ENCODE results near the gene FAM13B.
A peak's percentile ranks its signal among the peaks of the same experiment; 100 is the strongest.
"Not testable (repeated sequence)": the region's sequence is repeated elsewhere in the genome, so short reads cannot be mapped to it uniquely, and the experiment has no call there.

The FAM13B gene

DNA sequence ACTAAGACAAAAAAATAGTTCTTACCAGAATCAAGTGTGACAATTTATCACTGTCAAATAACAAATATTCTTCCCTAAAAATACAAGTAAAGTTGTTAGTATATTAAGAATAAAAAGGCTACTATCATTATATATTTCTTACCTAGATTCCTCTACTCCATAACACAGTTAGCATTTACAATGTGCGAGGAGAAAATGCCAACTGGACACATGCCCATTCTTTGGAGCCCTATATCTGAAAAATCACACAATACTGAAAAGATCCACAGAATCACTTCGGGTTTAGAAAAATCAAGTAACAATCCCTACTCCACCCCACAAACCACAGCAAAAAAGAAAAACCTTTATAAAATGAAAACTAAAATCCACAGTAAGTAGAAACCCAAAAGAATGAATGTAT lies 72.7 kb downstream of the FAM13B start:
- no peak for DNase-seq

DNA sequence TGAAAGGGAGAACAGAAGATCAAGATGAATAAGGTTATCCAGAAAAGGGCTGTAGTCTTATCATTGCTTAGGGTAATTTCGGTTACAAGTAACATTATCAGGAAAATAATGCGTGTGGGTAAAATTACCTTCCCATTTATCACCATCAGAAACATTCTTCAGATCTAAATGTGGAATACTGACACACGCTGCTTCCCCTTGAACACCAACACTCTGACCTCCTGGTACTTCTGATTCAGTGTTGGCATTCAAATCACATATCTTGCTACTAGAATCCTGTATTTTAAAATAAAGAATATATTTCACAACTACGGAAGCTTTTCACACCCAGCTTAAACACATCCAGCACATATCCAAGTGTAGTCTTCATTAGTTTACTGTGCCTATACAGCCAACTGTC lies 73.4 kb downstream of the FAM13B start:
- DNase-seq: no peak

DNA sequence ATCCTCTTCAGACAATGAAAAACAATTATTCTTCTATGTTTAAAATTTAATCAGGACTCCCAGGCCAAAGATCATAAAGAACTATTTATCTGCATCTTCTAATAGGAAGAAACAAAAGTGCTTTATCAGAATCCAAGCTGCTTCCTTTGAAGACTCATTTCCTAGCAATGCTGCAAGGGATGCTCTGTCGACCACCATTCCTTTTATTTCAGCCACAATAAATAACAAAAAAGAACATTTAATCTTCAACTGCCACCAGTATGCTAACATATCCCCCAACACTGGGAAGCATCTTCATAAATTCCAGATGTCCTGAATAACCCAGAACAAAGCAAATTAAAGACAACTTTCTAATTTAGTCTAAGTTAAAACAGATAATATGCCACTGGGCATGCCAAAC lies 74.9 kb downstream of the FAM13B start:
- DNase-seq: no peak

DNA sequence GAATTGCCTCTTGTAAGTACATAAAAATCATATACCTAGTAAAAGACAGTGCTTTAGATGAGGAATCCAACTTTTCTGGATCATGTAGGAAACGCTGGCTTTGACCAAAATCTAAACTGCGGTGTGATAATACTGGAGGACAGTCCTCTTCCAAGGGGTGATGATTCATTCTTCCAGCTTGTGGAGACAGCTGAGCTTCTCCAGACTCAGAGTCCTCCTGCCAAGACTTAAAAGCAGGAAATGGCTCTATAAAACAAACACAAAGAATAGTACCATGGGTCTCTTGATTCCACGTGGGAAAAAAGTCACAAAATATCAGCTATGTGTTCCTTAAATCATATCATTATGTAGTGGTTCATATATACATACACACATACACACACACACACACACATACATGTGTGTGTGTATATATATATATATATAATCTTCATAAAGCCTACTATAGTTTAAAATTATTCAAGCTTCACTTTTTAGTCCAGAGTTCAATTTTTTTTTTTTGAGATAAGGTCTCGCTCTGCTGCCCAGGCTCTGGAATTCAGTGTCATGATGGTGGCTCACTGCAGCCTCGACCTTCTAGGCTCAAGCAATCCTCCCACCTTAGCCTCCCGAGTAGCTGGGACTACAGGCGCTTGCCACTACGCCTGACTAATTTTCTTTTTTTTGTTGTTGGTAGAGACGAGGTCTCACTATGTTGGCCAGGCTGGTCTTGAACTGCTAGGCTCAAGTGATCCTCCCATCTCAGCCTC lies 78.6 kb downstream of the FAM13B start:
- DNase-seq: peak in 1 of 2 donors; percentile 34

DNA sequence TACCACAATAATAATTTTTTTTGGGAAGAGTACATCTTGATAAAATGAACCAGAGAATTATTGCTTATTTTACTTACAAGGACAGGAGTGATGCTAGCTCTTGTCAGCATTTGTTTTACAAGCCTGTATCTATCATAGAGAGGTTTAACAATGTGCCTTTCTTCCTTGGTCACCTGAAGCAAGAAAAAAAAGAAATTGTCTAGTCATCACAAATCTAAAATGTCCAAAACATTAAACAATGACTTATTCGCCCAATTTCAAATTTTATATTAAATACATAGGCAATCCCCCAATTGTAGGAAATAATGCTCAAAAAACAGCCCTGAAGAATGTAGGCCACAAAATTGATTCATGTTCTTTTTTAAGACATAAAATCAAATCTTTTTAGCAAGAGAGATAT lies 87.1 kb downstream of the FAM13B start:
- no peak for DNase-seq

DNA sequence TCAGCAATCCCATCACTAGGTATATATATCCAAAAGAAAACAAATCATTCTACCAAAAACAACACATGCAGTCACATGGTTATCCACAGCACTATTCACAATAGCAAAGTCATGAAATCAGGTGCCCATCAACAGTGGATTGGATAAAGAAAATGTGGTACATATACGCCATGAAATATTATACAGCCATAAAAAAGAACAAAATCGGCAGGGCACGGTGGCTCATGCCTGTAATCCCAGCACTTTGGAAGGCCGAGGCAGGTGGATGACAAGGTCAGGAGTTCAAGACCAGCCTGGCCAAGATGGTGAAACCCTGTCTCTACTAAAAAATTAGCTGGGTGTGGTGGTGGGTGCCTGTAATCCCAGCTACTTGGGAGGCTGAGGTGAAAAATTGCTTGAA lies 88.6 kb downstream of the FAM13B start:
- DNase-seq: not testable (repeated sequence)

DNA sequence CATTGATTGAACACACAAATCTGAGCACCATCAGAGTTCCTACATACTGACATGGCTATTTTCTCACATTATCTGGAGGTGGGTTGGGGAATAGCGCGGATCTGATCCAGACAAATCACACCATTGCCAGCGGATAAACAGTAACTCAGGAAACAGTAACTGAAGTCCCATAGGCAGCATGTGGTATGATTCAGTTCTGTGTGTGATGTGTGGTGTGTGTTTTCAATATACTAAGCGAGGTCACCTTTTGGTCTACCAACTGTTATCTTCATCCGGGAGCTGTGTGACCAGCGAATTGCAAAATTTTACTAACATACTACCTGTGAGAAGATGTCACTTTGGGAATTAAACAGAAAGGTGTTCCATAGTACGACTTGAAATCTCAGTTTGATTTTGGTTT lies 93.5 kb downstream of the FAM13B start:
- DNase-seq: no peak

DNA sequence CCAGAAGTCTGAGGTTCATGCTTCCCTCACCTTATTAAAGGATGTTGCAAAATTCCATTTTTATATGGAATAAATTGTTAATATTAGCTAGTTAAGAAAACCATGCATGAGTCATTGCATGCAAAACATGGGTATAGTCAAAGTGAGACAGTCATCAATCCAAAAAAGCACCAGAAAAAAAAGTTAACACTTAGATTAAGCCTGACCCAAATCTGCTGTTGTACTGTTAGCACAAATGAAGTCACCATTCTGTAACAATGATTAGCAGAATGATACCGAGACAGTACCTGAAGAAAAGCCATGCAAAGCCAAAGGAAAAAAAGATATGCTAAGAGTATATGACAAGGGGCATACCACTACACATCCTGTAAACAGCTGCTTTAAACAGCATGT lies 94.1 kb downstream of the FAM13B start:
- no peak for DNase-seq

DNA sequence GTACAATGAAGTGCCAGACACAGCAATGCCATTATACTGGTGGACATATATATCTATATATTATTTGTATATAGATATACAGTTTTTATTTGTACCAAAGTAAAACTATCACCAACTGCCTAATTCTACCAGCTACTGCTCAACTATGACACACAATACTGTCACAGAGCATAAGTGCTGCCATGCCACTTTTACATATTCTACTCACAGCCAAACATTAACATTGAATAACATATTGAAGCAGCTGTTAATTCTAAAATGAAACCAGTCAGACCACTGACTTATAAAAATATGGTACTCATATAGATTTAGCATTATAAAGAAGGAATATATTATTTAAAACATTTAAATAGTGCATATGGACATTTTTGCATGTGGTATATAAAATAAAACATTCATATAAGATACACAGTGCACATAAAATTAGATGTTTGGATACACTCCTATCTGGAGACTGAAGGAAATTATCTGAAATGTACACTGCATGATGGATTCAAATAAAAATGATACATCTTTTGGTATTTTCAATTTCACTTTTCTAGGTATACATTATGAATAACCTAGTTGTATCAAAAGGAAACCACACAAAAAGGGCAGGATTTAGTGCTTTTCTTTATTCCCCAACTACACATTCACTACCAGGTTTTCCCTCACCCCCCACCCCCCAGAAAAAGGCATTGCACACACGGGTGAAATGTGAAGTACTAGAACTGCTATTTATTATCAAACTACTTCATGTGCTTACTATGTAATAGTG lies 94.7 kb downstream of the FAM13B start:
- no peak for DNase-seq

DNA sequence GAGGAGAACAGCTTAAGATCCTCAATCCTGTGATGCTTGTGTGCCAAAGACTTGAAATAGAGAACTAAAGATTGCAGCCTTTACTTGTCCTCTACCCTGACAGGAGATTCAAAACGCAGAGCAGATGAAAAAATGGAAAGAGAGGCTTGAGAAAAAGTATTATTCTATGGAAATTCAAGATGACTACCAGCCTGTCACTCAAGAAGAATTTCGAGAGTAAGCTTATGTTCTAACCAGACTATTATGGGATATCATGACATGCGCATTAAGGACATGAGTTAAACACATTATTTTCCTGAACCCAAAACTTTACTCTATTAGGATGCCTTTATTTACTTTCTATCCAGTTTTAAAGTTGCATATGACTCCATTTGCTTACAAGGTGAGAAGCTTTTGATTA lies 97.2 kb downstream of the FAM13B start:
- DNase-seq: no peak

DNA sequence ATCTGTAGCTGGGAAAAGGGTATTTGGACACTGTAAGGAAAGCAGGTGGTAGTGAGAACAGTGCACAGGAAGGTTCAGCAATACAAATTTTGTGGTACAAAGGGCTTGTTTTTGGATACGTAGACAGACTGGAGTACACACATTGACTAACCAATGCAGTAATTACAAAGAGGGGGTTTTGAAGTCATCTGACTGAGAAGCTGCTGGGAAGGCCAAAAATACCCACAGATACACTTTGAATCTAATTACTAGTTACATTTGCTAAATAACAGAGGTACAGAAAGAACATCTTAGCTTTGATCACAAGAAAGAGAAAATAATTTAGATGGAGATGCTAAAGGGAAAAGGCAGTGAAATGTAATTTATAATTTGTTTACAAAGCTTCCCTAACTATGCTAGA lies 97.7 kb downstream of the FAM13B start:
- no peak for DNase-seq

DNA sequence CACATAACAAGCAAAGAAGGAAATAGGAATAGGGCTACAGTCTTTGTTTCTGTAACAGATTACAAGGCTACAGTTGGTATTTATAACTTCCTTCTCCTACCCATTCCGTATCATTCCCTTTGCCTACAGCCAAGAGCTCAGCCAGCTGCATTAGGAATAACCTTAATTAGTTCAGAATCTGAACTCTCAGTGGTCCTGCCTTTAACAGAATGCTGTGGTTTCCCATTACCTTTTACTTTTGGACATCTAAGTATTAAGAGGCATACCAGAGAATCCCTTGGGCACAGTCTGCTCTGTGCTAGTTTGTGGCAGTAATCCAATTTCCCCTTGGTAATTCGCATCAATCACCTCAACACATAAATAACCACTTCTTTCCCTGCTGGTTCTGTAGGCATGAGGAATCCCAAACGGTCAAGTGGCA lies 99.4 kb downstream of the FAM13B start:
- no peak for DNase-seq

DNA sequence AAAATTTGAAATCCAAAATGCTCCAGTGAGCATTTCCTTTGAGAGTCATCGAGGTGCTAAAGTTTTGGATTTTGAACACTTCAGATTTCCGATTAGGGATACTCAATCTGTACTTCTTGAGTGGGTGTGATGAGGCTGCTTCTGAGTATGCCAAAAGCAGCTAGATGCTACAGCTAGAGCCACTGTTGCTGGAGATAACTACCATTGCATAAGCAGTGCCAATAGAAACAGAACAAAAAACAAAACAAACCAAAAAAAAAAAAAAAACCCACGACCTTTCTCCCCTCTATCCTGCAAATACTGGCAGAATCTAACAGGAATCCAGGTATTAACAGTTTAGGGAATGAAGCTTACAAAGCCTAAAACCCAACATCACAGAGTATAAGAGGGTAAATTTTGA lies 100.1 kb downstream of the FAM13B start:
- no peak for DNase-seq

DNA sequence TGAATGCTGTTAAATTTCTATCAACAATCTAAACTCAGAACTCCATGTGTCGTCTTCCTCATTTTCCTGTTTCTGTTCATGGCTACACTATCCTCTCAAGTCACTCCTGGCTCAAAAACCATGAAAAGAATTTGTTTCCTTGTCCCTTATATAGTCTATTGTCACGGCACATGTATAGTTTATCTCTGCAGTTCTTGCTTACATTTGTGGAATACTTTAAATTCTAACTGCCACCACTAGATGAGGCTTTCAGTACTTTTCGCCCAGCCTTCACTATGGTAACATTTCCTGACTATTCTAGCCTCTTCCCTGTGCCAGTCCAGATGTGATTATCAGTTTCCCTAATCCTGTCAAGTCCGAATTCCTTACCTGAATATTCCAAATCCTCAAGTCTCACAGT lies 109.0 kb downstream of the FAM13B start:
- peak in 1 of 2 donors; percentile 64 for DNase-seq

DNA sequence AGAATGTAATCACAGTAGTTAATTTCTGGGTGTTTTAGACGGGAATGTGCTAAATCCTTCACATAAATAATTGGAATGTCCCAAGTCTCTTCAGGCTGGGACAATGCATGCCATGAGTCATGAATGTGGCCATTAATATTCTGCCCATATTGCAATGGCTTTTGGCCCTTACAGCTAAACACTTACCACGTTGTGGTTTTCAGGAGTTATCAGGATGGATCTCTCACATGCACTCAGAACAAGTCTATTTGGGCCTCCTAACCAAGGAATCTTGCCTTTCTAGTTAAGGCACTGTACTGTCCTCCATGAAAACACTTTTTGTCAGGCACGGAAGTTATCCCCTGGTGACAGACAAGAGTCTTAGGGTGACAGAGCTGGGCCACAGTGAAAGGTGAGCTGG lies 110.9 kb downstream of the FAM13B start:
- no peak for DNase-seq

DNA sequence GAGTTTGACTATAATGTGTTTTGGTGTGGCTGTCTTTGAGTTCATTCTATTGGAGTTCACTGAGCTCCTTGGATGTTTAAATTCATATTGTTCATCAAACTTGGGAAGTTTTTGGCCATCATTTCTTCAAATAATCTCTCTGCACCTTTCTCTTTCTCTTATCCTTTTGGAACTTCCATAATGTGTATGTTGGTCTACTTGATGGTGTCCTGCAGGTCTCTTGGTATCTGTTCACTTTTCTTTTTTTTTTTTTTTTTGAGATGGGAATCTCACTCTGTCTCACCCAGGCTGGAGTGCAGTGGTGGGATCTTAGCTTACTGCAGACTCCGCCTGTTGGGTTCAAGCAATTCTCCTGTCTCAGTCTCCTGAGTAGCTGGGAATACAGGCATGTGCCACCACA lies 116.0 kb downstream of the FAM13B start:
- no peak for DNase-seq

DNA sequence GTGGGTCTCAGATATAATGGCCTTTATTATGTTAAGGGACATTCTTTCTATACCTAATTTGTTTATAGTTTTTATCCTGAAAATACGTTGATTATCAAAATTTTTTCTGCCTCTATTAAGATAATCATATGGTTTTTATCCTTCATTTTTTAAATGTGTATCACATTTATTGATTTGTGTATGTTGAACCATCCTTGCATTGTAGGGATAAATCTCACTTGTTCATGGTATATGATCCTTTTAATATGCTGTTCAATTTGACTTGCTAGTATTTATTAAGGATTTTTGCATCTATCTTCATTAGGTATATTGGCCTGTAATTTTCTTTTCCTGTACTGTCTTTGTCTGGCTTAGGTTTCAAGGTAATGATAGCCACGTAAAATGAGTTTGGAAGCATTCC lies 118.1 kb downstream of the FAM13B start:
- no peak for DNase-seq

DNA sequence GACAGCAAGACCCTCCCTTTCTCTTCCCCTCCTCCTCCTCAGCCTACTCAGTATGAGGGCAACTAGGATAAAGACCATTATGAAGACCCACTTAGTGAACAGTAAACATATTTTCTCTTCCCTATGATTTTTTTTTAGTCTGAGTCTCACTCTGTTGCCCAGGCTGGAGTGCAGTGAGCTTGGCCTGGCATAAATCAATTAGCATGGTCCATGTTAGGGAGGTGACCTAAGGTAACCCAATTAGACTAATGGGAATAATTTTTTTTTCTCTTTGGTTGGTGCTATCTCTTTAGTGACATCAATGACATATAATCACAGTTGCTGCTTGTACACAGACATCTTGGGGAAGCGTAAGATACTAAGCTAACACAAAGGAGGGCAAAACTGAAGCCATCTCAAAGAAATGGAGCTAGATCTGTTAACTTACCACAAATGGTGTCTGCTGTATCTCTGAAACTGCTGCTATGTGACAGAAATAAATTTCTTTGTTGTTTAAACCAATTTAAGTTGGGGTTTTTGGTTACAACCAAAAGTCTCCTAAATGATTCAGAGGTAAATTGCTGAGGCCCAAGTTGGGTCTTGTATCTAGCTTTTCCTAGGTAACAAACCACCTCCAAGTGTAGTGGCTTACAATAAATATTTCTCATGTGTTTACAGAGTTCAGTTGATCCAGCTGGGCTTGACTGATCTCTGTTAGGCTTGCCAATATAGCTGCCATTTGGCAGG lies 130.3 kb downstream of the FAM13B start:
- DNase-seq: no peak

DNA sequence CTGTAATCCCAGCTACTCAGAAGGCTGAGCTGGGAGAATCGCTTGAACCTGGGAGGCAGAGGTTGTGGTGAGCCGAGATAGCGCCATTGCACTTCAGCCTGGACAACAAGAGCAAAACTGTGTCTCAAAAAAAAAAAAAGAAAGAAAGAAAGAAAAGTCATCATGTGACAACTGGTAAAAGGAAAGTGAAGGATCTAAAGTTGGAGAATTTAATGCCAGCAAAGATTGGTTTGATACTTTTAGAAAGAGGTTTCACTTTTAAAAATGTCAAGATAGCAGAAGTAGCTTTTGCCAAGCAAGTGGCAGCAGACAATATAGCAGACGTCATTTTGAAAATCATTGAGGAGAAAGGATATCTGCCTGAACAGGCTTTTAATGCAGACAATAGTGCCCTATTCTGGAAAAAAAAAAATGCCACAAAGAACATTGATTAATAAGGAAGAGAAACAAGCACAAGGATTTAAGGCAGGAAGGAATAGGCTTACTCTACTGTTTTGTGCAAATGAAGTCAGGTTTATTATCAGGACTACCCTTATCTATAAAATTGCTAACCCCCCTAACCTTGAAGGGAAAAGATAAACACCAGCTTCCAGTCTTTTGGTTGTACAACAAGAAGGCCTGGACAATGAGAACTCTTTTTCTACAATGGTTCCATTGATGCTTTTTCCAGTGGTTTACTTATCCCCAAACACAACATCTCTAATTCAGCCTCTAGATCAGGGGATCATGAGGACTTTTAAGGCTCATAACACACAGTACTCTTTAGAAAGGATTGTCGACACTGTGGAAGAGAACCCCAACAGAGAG lies 131.7 kb downstream of the FAM13B start:
- DNase-seq: peak in 1 of 2 donors; percentile 72

DNA sequence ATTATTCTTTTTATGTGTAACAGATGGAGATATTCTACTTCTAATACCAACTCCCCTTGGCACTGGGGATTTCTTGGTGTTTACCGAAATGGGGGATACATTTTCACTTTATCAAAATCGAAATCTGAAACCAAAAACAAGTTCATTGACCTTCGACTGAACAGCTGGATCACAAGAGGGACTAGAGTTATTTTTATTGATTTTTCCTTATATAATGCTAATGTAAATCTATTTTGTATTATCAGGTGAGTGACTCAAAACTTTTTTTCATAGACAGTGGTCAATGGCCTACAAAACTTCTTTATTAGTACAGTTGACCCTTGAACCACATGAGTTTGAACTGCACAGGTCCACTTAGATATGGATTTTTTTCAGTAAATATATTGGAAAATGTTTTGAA lies 133.4 kb downstream of the FAM13B start:
- DNase-seq: no peak

DNA sequence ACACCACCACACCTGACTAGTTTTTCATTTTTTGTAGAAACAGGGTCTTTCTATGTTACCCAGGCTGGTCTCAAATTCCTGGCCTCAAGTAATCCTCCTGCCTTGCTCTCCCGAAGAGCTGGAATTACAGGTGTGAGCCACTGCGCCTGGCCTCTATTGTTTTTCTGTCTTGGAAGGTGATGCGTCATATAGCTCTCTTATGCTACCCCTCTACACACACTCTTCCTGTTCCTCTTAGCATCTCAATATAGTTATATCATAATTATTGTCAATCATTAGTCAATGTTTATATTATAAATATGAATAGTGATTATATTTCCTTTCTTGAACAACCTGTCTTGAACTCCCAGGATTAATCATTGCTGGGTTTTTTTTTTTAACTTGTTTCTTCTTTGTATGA lies 136.3 kb downstream of the FAM13B start:
- DNase-seq: no peak

DNA sequence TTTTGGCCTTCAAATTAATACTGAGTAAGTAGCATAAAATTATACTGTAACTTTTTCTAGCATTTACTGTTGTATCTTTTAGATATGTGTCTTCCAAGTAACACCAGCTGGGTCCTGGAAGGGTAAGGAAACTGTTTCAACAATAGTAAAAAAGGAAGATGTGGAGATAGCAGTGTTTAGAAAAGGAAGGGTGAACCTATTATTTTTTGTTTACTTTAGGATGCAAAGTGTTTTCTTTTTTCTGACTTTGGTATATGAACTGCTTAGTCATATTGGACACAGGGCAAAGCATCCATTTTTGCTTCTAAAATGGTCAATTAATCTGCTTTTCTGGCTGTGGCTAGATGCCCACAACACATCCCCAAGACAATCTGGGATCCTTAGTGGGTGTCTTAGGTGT lies 138.3 kb downstream of the FAM13B start:
- DNase-seq: no peak

DNA sequence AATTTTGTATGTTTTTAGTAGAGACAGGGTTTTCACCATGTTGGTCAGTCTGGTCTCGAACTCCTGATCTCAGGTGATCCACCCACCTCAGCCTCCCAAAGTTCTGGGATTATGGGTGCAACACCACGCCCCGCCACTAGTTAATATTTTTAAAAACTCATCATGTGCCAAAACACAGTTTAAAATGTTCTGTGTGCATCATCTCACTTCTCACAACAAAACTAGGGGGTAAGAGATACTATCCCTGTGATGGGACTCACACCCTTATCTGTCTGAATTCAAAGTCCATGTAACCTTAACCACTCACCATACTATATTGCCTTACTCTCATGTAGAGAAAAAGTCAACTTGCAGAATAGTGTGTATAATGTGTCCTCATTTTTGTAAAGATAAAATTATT lies 141.0 kb downstream of the FAM13B start:
- DNase-seq: no peak
